ENCODE results near the gene SHISAL1.

DNA sequence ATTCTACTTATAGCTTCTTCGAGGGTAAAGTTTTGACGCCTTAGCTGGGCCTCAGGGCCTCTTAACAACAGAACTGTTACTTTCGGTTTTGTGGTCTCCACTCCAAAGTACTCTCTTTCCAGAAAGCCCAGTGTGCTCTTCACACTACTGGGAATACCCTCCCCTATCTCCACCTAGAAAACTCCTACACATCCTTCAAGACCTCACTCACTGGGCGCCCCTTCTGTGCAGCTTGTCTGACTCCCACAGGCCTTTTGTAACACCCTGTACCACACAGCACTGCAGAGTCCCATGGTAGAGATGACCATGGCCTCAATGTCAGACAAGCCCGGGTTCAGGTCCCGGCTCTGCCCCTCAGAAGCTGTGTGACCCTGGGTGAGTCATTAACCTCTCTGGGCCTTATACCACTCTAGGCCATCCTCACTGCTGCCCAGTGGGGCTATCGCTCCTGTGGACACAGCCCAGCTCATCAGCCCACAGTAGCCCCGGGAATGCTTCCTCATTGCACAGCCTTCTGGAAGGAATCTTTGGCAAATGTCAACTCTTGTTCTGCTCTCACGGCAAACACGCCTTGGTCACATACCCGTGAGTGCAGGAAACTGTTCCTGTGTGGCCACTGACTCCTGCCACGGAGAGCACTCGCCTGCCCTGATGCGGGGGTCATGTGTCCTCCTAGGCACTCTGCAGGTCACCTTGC lies 51.4 kb downstream of the SHISAL1 start:
- no peak for TF ChIP-seq EZH2phosphoT487 (IDR thresholded peaks at IDR 0.05; ENCODE audit: insufficient read depth, low read depth)
- TF ChIP-seq EZH2 (IDR thresholded peaks at IDR 0.05; ENCODE audit: insufficient read depth, poor library complexity, severe bottlenecking), result no peak
